GM10847 (cell line): ENCODE results near the gene C12orf60.

Experiments used
- POLR2A ChIP-seq: IDR thresholded peaks from 2 replicates; pipeline ENCODE4 v1.6.1; 2011; ENCODE audit not compliant: insufficient read length; ENCODE audit errors: extremely low read depth

The C12orf60 gene

DNA sequence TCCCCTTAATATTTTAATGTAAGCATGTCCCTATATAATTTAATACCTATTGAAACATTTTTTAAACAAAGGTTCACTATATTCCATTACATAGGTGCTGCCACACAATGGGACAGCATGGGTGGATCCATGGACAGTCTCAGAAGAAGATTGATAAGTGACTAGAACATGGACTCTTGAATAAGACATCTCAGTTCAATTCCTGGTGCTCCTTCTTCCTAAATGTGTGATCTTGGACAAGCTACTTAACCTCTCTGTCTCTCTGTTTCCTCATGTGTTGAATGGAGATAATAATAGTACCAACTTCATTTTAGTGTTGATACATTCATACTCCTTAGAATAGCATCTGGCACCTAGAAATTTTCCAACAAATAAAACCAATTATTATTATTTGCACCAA, 40.9 kb downstream of the C12orf60 start:
- no peak for TF ChIP-seq POLR2A

DNA sequence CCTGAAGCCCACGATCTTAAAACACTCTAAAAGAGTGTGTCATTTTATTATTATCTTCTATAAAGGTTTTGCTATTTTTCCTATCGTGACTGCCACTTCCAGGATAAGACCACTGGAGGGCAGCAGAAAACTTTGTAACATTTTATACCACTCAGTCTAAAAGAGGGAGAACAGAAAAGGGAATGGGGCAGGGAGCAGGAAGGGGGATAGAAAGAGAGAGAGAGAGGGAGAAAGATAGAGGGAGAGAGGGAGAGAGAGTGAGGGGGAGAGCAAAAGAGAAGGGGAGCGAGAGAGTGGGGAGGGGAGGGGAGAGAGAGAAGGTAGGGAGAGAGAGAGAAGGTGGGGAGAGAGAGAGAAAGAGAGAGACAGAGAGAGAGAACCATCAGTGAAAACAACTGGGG, 41.9 kb downstream of the C12orf60 start:
- no peak for TF ChIP-seq POLR2A

DNA sequence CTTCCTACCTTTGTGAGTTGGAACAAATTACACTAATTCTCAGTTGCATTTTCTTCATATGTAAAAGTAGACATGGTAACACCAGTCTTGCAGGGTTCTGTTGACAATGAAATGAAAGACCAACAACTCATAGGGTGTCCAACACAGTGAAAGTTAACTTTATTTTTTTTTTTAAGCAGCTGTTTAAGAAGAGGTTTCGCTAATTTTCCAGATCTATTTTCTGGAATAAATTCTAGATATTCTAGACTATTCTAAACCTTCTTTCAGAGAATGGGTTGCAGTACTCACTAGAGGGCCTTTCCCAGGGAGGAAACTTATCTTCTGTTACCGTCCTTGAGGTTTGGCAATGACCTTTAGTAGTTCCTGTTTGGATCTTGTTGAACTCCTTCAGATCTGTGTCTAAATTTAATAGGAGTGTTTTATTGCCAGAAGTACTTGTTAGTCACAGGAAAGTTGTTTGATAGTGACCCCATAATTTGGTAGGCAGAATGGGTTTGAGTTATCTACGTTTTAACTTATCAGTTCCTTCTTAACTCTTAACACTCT, 42.6 kb downstream of the C12orf60 start:
- no peak for TF ChIP-seq POLR2A

DNA sequence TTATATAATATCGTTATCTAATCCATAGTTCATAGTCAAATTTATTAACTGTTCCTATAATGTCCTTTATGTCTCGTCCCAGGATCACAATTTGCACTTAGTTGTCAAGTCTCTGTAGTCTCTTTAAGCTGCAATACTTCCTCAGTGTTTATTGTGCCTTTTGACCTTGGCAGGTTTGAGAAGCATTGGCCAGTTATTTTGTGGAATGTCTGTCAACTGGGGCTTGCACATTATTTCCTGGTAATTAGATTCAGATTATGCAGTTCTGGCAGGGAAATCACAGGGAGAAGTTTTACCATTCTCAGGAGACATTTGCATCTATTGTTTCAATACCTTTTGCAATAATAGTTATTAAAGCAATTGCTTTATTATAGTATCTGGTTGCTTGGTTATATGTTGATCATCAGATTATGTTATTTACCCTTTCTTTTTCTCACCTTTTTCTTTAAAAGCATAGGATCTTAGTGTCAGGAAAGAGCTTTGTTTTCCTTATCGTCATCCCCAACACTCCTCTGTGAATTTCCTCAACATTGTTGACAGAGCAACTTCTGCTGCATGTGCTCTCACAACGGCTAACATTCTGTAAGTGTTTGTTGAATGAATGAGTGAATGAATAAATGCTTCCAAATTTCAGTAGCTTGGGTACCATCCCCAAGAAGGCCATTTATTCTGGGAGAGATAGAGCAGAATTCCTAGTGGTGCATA, 43.6 kb downstream of the C12orf60 start:
- TF ChIP-seq POLR2A: no peak

DNA sequence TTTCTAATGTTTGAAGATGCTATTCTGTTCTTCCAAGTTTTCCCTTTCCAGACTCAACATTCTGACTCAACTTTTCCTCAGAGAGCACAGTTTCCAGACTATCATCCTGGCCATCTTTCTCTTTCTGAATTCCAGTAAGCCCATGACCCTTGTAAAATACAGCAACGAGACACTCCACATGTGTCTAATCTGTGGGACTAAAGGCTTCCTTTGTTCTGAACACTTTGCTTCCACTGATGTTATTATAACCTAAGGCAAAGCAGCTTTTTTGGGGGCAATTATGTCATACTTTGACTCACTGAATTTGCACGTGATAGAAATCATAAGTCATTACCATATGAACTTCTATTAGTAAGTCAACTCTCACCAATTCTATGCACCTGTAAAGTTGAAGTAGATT, 46.2 kb downstream of the C12orf60 start:
- TF ChIP-seq POLR2A: no peak

DNA sequence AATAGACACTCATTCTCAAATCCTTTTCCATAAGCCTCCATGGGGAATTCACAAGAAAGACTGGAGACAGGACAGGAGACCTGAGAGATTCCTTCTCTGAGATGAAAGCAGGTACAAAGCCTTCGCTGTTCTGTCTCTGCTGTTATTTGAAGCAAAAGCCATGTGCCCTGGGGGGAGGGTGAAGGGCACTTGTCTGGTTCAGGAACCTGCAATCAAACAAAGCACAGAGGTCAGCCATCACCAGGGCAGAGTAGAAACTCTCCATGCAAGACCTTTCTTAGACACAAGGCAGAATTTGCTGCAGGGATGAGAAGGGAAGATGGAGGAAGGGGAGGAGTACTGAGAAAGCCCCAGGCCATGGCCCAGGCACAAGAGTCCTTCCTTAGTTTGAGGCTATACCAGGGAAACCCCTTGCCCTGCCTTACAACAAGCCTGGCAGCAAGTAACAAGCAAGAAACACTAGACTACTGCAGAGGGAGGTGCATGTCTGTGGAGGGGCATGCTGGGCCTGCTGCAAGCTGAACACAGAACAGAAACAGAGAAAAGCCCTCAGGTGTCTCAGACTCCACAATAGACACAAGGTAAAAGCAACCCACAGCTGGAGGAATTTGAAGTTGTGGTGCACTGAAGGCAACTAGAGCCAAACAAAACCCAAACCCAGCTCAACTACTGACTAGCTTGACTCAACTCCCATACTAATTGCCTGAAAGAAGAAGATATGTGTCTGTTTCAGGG, 47.6 kb downstream of the C12orf60 start:
- no peak for TF ChIP-seq POLR2A

DNA sequence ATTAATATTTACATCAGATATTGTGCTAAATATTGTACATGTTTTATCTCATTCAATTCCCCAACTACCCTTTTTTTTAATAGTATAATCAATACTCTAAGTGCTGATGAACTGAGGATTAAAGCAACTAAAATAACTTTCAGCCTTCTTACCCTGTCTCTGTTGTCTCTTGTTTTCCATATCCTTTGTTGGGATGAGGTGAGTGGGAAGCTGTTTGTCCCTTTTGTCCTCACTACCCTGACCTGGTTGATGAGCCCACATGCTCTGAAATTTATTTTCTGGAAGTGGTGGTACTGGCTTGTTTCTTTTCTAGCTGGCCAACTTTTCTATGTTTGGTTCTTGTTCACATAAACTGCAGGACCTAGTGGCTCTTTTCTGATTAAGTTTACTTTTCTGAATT, 49.4 kb downstream of the C12orf60 start:
- no peak for TF ChIP-seq POLR2A

DNA sequence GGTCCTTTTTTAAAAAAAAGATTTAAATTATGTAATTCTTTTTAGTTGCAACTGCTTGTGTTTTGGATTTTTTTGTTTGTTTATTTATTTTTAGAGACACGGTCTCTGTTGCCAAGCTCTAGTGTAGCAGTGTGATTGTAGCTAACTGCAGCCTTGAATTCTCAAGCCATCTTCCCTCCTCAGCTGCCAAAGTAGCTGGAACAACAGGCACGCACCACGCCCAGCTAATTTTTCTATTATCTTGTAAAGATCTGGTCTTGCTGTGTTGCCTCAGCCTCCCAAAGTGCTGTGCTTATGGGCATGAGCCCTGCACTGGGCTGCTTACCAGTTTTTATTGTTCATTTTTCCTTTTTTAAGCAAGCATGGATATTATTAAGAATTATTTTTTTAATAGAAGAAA, 50.5 kb downstream of the C12orf60 start:
- no peak for TF ChIP-seq POLR2A

DNA sequence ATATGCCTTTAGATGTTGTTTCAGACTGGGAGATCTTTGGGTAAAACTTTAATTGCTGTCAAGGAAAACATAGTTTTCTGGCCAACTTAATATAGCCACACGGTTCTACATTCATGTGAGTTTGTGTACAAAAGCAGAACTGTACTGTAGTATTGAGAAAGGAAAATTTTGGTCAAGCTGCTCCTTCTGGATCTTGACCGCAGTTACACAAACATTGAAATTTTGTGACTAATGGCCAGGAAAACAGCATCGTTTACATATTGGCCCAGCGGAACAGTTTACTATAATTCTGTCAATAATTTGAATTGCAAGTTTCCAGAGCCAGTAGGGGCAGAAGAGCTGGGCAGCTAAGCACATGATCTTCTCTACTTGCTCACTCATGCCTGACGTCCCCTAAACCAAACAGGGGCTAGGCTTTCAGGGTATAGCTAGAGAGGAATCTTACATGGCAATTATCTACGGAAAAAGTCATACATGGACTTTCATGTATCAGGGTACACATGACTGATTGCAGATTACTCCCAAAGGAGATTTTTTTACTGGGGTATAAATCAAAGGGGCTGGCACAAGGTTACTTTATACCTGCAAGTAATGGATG, 51.2 kb downstream of the C12orf60 start:
- TF ChIP-seq POLR2A: no peak

DNA sequence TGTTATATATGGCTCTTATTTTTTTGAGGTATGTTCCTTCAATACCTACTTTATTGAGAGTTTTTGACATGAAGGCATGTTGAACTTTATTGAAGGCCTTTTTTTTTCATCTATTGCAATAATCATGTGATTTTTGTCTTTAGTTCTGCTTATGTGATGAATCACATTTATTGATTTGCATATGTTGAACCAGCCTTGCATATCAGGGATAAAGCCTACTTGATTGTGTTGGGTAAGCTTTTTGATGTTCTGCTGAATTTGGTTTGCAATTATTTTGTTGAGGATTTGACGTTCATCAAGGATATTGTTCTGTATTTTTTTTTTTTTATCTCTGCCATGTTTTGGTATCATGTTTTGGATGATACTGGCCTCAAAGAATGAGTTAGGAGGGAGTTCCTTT, 55.0 kb downstream of the C12orf60 start:
- no peak for TF ChIP-seq POLR2A

DNA sequence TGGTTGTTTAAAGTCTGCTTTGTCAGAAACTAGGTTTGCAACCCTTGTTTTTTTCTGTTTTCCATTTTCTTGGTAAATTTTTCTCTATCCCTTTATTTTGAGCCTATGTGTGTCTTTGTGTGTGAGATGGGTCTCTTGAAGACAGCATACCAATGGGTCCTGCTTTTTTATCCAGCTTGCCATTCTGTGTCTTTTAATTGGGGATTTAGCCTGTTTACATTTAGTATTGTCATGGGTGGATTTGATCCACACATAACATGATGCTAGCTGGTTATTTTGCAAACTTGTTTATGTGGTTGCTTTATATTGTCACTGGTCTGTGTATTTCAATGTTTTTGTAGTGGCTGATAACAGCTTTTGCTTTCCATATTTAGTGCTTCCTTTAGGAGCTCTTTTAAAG, 57.0 kb downstream of the C12orf60 start:
- TF ChIP-seq POLR2A: no peak

DNA sequence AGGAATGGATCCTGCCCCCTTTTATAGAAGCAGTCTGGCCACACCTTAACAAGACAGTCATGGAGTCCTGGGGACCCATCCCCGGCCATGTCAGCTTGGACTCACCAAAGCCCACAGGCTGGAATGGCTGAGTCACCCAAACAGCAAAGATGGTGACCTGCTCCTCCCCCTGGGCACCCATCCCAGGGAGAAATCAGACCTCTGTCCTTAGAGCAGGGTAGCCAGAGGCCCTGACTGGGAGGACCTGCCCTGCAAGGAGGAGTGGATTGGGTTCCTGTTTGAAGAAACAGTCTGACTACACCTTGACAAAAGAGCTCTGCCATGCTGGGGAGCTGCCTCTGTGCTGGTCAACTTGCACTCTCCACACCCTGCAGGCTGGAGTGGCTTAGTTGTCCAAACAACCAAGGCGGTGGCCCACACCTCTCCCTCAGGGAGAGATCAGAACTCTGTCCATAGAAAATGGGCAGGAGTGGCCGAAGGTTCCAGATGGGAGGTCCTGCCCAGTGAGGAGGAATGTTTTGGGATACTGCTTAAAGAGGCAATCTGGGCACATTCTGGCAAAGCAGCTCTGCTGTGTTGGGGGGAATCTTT, 65.5 kb downstream of the C12orf60 start:
- TF ChIP-seq POLR2A: no peak

DNA sequence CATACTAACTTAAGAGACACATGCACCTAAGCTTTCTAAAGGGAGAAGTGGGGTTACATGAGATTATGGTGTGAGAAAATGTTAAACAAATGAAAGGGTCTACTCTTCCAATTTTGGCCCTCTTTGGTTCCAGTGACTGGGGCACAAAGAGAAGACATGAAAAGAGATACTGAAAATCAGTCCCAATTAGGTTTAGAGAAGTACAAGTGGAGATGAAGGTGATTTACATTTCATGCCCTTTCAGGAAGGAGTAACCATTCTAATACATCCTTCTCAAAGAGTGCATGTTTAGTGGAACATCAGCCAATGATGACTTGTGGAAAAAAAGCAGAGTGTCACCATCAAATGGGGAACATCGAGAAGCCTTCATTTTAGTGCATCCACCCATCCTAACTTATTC, 67.8 kb downstream of the C12orf60 start:
- TF ChIP-seq POLR2A: no peak

DNA sequence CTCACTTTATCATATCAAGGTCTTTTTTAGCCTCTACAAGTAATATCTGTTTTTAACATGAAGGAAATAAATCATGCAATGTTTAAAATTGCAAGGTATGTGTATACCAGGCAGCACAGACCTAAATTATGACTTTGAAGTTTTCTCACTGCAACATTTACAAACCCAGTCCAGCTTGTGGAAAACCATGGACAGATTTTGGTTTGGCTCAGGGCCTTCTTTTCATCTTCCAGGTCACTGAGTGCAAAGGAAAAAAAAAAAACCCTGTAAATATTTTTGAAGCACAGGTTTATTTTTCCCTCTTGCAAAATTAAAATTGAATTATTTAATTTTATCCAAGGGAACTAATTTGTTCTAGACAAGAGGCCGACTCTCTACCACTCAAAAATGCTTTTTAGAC, 68.4 kb downstream of the C12orf60 start:
- no peak for TF ChIP-seq POLR2A

DNA sequence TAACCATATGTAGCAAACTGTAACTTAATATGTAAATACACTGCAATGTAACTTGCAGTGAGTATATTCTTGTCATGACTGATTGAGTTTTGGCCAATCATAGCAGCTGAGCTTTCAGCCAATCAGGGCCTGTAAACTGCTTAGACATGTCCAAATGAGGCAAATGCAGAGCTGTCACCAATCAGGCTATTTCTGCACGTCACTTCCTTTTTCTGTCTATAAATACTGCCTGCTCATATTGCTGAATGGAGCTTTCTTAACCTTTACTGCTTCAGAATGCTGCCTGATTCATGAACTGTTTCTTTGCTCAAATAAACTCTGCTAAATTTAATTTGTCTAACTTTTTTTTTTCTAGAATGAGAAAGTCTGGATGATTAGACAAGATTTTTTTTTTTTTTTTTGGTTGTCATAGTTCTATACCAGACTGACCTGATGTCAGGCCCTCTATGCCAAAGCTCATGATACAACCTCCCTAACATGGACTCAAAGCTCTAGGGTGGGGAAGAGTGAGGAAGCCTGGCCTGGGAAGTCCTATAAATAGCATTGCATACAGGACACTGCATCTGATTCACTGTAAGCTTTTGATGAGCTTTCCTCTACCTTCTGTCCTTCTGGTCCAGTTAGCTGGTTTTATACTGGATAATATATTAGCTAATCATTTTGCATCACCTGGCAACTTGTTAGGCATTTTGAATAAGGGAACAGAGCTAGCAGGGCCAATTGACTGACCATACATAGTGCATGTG, 70.1 kb downstream of the C12orf60 start:
- TF ChIP-seq POLR2A: no peak
